HepG2 (cell line): ENCODE data around the gene CPEB4. TPM values are rescaled to one million over a fixed set of nuclear protein-coding genes. Genes with fewer than 3 reads are reported as not detected.

Experiments
- KAT2B ChIP-seq: fragments of 150-350 bp; IDR thresholded peaks from 2 replicates; pipeline ENCODE4 v1.6.1; 2014; ENCODE audit warnings: low read depth, low read length, borderline replicate concordance
- KDM3A ChIP-seq: IDR thresholded peaks from 2 replicates; pipeline ENCODE4 v1.6.1; 2018; ENCODE audit warnings: low read depth, missing compliant biosample characterization
- KLF11 ChIP-seq: IDR thresholded peaks from 2 replicates; pipeline ENCODE4 v1.6.1; 2016; ENCODE audit warnings: missing compliant biosample characterization
- NFRKB ChIP-seq: fragments of 450-650 bp; IDR thresholded peaks from 2 replicates; pipeline ENCODE4 v1.6.1; 2017
- PAF1 ChIP-seq: IDR thresholded peaks from 2 replicates; pipeline ENCODE4 v1.6.1; 2016; ENCODE audit warnings: missing genetic modification reagents, missing compliant biosample characterization
- RAD51 ChIP-seq: fragments of 450-650 bp; IDR thresholded peaks from 2 replicates; pipeline ENCODE4 v1.6.1; 2016; ENCODE audit warnings: borderline replicate concordance
- SAFB2 ChIP-seq: sonication (generic); formaldehyde crosslinking; IDR thresholded peaks from 2 replicates; pipeline ENCODE4 v1.5.1; 2020; ENCODE audit warnings: missing genetic modification reagents, low read depth, mild to moderate bottlenecking, borderline replicate concordance
- SP1 ChIP-seq, 2 experiments: fragments of 450-650 bp in 1 of 2; sonication (generic) in 1 of 2; formaldehyde crosslinking in 1 of 2; IDR thresholded peaks; 2 replicates each; pipeline versions ENCODE4 v1.4.0 to v1.6.1; 2016 to 2020; ENCODE audit warnings: missing genetic modification reagents in 1 of 2
- TARDBP ChIP-seq: sonication (generic); formaldehyde crosslinking; IDR thresholded peaks from 2 replicates; pipeline ENCODE4 v1.8.0; 2022; ENCODE audit warnings: mild to moderate bottlenecking, missing genetic modification reagents
- YY1 ChIP-seq: IDR thresholded peaks from 2 replicates; pipeline ENCODE4 v1.6.1; 2011; ENCODE audit warnings: low read length, low read depth, moderate library complexity, mild to moderate bottlenecking; ENCODE audit not compliant: insufficient read depth, insufficient replicate concordance
- ZNF543 ChIP-seq: sonication (generic); formaldehyde crosslinking; IDR thresholded peaks from 2 replicates; pipeline ENCODE4 v1.4.0; 2020; ENCODE audit warnings: mild to moderate bottlenecking, missing genetic modification reagents
- ZNF558 ChIP-seq: sonication (generic); formaldehyde crosslinking; IDR thresholded peaks from 2 replicates; pipeline ENCODE4 v1.9.0; 2022; ENCODE audit warnings: mild to moderate bottlenecking, missing genetic modification reagents, borderline replicate concordance
- ZSCAN30 ChIP-seq: sonication (generic); formaldehyde crosslinking; IDR thresholded peaks from 2 replicates; pipeline ENCODE4 v1.5.0; 2020; ENCODE audit warnings: mild to moderate bottlenecking, missing genetic modification reagents
- polyA plus RNA-seq, 8 experiments: library from polyadenylated mRNA; depleted of rRNA in 3 of 8; stranded (reverse) in 7 of 8; unstranded in 1 of 8; fragments of >200 nt; fragmentation: Illumina TruSeq in 4 of 8; extraction: Trizol in 4 of 8; gene quantifications; 2 replicates each; pipeline versions ENCODE4 v1.2.1 to v1.2.3, GENCODE V29; 2011 to 2016; ENCODE audit warnings: low read depth in 4 of 8, missing spikeins in 1 of 8, mixed read lengths in 1 of 8; ENCODE audit not compliant: insufficient read depth in 1 of 8
- total RNA-seq, 5 experiments: library from RNA; depleted of rRNA; stranded (reverse); fragments of >200 nt; fragmentation: Illumina TruSeq; extraction: Trizol; gene quantifications; 2 replicates each; pipeline ENCODE4 v1.2.3, GENCODE V29; 2016; ENCODE audit warnings: low read depth in 1 of 5
- TF ChIP-seq, protein P1 (sequence below): sonication (generic); formaldehyde crosslinking; IDR thresholded peaks from 2 replicates; pipeline ENCODE4 v1.4.0; 2020; ENCODE audit warnings: low read depth, missing genetic modification reagents
- TF ChIP-seq, protein P2 (sequence below): sonication (generic); formaldehyde crosslinking; IDR thresholded peaks from 2 replicates; pipeline ENCODE4 v1.5.0; 2020; ENCODE audit warnings: mild to moderate bottlenecking, missing genetic modification reagents, moderate library complexity
- TF ChIP-seq, protein P3 (sequence below): sonication (generic); formaldehyde crosslinking; IDR thresholded peaks from 2 replicates; pipeline ENCODE4 v1.5.1; 2020; ENCODE audit warnings: missing genetic modification reagents, mild to moderate bottlenecking, borderline replicate concordance
- TF ChIP-seq, protein P4 (sequence below): sonication (generic); formaldehyde crosslinking; conservative IDR thresholded peaks from 2 replicates; pipeline ENCODE4 v1.8.1; 2023; ENCODE audit warnings: missing genetic modification reagents
- TF ChIP-seq, protein P5 (sequence below): IDR thresholded peaks from 2 replicates; pipeline ENCODE4 v1.6.1; 2016; ENCODE audit warnings: missing compliant biosample characterization, missing genetic modification reagents, borderline replicate concordance

CPEB4 gene
- total and polyA plus RNA-seq, 2 of the 13 experiments (the other 11 are each of a cell fraction or from before 2014, with no cell fraction given): 7.7 to 26.7 TPM

DNA sequence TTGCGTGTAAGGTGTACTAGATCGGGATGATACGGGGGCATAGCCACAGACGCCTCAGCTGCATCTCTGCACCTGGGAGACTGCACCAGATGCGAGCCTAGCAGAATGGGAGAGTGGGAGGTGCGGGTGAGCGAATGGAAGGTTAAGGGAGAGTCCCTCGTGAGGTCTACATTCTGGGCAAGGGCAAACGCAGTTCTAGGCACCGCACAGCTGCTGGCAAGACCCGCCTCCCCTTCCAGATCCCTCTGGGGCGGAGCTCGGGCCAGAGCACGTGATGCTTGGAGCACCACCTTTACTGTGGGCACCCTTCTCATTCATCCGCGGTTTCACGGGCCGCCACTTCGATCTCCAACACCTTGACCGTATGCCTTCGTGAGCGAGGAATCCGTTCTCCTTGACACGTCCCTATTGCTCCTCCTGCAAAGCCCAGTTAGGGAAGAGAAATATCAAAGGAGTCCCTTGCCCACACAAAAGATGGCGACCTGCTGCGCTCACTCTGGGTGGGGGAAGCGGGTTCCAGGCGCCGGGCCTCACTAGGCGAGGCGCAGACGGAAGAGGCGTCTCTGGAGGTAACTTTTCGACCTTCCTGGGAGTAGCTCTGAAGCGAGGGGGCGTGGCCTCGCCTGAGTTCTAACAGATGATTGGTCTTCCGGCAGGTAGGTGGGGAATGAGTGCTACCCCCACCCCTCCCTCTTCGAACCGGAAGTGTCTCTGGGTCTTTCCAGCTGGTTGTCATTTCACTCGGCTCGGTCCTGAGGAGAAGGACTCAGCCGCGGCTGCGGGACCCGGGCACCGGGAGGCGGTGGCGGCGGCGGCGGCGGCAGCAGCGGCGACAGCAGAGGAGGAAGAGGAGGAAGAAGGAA lies at the start of gene CPEB4 (continued):
- TF ChIP-seq, protein P1, sequence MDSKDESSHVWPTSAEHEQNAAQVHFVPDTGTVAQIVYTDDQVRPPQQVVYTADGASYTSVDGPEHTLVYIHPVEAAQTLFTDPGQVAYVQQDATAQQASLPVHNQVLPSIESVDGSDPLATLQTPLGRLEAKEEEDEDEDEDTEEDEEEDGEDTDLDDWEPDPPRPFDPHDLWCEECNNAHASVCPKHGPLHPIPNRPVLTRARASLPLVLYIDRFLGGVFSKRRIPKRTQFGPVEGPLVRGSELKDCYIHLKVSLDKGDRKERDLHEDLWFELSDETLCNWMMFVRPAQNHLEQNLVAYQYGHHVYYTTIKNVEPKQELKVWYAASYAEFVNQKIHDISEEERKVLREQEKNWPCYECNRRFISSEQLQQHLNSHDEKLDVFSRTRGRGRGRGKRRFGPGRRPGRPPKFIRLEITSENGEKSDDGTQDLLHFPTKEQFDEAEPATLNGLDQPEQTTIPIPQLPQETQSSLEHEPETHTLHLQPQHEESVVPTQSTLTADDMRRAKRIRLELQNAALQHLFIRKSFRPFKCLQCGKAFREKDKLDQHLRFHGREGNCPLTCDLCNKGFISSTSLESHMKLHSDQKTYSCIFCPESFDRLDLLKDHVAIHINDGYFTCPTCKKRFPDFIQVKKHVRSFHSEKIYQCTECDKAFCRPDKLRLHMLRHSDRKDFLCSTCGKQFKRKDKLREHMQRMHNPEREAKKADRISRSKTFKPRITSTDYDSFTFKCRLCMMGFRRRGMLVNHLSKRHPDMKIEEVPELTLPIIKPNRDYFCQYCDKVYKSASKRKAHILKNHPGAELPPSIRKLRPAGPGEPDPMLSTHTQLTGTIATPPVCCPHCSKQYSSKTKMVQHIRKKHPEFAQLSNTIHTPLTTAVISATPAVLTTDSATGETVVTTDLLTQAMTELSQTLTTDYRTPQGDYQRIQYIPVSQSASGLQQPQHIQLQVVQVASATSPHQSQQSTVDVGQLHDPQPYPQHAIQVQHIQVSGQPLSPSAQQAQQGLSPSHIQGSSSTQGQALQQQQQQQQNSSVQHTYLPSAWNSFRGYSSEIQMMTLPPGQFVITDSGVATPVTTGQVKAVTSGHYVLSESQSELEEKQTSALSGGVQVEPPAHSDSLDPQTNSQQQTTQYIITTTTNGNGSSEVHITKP (CRISPR knock-in tag): 0 out of 2 replicates have a peak, but pooled peaks have one; percentile 21
- TF ChIP-seq YY1 (peak; percentile 100), ZNF558 (CRISPR knock-in tag) (peak; percentile 23; the same call in 1 of the 2 replicates), ZSCAN30 (CRISPR knock-in tag) (no peak), KLF11 (0 out of 2 replicates have a peak, but pooled peaks have one; percentile 40), SAFB2 (CRISPR knock-in tag) (no peak; the same call in 1 of the 2 replicates), SP1 (IDR thresholded peaks at IDR 0.05) (no peak), SP1 (CRISPR knock-in tag; IDR thresholded peaks at IDR 0.05) (peak; percentile 98), RAD51 (peak; percentile 79), ZNF543 (CRISPR knock-in tag) (peak; percentile 47; the same call in 1 of the 2 replicates), KAT2B (no peak), KDM3A (no peak), PAF1 (CRISPR knock-in tag) (no peak), NFRKB (peak; percentile 64), TARDBP (peak; percentile 79)
- TF ChIP-seq, protein P2, sequence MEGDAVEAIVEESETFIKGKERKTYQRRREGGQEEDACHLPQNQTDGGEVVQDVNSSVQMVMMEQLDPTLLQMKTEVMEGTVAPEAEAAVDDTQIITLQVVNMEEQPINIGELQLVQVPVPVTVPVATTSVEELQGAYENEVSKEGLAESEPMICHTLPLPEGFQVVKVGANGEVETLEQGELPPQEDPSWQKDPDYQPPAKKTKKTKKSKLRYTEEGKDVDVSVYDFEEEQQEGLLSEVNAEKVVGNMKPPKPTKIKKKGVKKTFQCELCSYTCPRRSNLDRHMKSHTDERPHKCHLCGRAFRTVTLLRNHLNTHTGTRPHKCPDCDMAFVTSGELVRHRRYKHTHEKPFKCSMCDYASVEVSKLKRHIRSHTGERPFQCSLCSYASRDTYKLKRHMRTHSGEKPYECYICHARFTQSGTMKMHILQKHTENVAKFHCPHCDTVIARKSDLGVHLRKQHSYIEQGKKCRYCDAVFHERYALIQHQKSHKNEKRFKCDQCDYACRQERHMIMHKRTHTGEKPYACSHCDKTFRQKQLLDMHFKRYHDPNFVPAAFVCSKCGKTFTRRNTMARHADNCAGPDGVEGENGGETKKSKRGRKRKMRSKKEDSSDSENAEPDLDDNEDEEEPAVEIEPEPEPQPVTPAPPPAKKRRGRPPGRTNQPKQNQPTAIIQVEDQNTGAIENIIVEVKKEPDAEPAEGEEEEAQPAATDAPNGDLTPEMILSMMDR (CRISPR knock-in tag): no peak
- TF ChIP-seq, protein P3, sequence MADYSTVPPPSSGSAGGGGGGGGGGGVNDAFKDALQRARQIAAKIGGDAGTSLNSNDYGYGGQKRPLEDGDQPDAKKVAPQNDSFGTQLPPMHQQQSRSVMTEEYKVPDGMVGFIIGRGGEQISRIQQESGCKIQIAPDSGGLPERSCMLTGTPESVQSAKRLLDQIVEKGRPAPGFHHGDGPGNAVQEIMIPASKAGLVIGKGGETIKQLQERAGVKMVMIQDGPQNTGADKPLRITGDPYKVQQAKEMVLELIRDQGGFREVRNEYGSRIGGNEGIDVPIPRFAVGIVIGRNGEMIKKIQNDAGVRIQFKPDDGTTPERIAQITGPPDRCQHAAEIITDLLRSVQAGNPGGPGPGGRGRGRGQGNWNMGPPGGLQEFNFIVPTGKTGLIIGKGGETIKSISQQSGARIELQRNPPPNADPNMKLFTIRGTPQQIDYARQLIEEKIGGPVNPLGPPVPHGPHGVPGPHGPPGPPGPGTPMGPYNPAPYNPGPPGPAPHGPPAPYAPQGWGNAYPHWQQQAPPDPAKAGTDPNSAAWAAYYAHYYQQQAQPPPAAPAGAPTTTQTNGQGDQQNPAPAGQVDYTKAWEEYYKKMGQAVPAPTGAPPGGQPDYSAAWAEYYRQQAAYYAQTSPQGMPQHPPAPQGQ (CRISPR knock-in tag): no peak
- TF ChIP-seq, protein P4, sequence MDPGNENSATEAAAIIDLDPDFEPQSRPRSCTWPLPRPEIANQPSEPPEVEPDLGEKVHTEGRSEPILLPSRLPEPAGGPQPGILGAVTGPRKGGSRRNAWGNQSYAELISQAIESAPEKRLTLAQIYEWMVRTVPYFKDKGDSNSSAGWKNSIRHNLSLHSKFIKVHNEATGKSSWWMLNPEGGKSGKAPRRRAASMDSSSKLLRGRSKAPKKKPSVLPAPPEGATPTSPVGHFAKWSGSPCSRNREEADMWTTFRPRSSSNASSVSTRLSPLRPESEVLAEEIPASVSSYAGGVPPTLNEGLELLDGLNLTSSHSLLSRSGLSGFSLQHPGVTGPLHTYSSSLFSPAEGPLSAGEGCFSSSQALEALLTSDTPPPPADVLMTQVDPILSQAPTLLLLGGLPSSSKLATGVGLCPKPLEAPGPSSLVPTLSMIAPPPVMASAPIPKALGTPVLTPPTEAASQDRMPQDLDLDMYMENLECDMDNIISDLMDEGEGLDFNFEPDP (CRISPR knock-in tag): no peak
- TF ChIP-seq, protein P5, sequence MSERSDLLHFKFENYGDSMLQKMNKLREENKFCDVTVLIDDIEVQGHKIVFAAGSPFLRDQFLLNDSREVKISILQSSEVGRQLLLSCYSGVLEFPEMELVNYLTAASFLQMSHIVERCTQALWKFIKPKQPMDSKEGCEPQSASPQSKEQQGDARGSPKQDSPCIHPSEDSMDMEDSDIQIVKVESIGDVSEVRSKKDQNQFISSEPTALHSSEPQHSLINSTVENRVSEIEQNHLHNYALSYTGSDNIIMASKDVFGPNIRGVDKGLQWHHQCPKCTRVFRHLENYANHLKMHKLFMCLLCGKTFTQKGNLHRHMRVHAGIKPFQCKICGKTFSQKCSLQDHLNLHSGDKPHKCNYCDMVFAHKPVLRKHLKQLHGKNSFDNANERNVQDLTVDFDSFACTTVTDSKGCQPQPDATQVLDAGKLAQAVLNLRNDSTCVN (CRISPR knock-in tag): no peak; the same call in 1 of the 2 replicates
